Measurements from ENCODE around the gene EPHB2.

EPHB2 gene

GRCh38 chr1:22807340-22807739 is 96.7 kb downstream of the EPHB2 start:
- H3K36me3 Mint-ChIP-seq (ENCODE audit: low read depth): no peaks in the 10 kb centered on the region
- H3K4me3 Mint-ChIP-seq: no peak overlapping the region
- peaks cover 17% of the 10 kb centered on the region for H3K27me3 Mint-ChIP-seq (ENCODE audit: low read depth, poor library complexity)
- H3K9me3 Mint-ChIP-seq: no peaks in the 10 kb centered on the region
- no peak for DNase-seq
- no peak for TF ChIP-seq CTCF (IDR thresholded peaks at IDR 0.05)
- peaks cover 58% of the 10 kb centered on the region for H3K4me1 Mint-ChIP-seq
- H3K27ac Mint-ChIP-seq: no peak overlapping the region

GRCh38 chr1:22808186-22808675 is 97.6 kb downstream of the EPHB2 start:
- peaks cover 58% of the 10 kb centered on the region for H3K4me1 Mint-ChIP-seq
- no peak for TF ChIP-seq CTCF (IDR thresholded peaks at IDR 0.05)
- no peaks in the 10 kb centered on the region for H3K36me3 Mint-ChIP-seq (ENCODE audit: low read depth)

GRCh38 chr1:22808676-22809483 is 98.2 kb downstream of the EPHB2 start:
- Mint-ChIP-seq H3K27me3 (ENCODE audit: low read depth, poor library complexity) (peaks cover 11% of the 10 kb centered on the region), H3K4me1 (peaks cover 58% of the 10 kb centered on the region), H3K4me3 (no peak overlapping the region), H3K27ac (peak overlapping the region; percentile 32), H3K9me3 (no peaks in the 10 kb centered on the region), H3K36me3 (ENCODE audit: low read depth) (no peaks in the 10 kb centered on the region)
- DNase-seq: no peak
- no peak for TF ChIP-seq CTCF (IDR thresholded peaks at IDR 0.05)

More at GRCh38 chr1:22808186-22808675, 97.6 kb downstream of the EPHB2 start:
- peaks cover 11% of the 10 kb centered on the region for H3K27me3 Mint-ChIP-seq (ENCODE audit: low read depth, poor library complexity)
- DNase-seq: no peak
- no peak overlapping the region for H3K27ac Mint-ChIP-seq
- H3K4me3 Mint-ChIP-seq: no peak overlapping the region
- no peaks in the 10 kb centered on the region for H3K9me3 Mint-ChIP-seq

GRCh38 chr1:22809783-22810182 is 99.1 kb downstream of the EPHB2 start:
- H3K27me3 Mint-ChIP-seq (ENCODE audit: low read depth, poor library complexity): peaks cover 8% of the 10 kb centered on the region
- no peaks in the 10 kb centered on the region for H3K9me3 Mint-ChIP-seq
- peaks cover 48% of the 10 kb centered on the region for H3K4me1 Mint-ChIP-seq
- no peak overlapping the region for H3K4me3 Mint-ChIP-seq
- DNase-seq: no peak
- H3K36me3 Mint-ChIP-seq (ENCODE audit: low read depth): no peaks in the 10 kb centered on the region
- TF ChIP-seq CTCF (IDR thresholded peaks at IDR 0.05): no peak
- no peak overlapping the region for H3K27ac Mint-ChIP-seq

GRCh38 chr1:22810378-22810777 is 99.7 kb downstream of the EPHB2 start:
- no peaks in the 10 kb centered on the region for H3K9me3 Mint-ChIP-seq
- H3K4me1 Mint-ChIP-seq: peaks cover 43% of the 10 kb centered on the region
- H3K4me3 Mint-ChIP-seq: no peak overlapping the region
- H3K27me3 Mint-ChIP-seq (ENCODE audit: low read depth, poor library complexity): peaks cover 8% of the 10 kb centered on the region
- DNase-seq: no peak
- no peak overlapping the region for H3K27ac Mint-ChIP-seq
- no peaks in the 10 kb centered on the region for H3K36me3 Mint-ChIP-seq (ENCODE audit: low read depth)
- no peak for TF ChIP-seq CTCF (IDR thresholded peaks at IDR 0.05)

Measured in nephron progenitor cell (in vitro differentiated cells).